Stimulated activated CD4-positive, alpha-beta T cell treated with anti-CD3 and anti-CD28 coated beads, Interleukin-2, amount 100 ng/mL, for 24 hours (primary cell): Measurements from ENCODE around the gene DPH3.

Experiments
- DNase-seq, 2 donors: peaks; one replicate each; pipeline ENCODE4 v3.0.0-alpha.2; 2020

Gene DPH3

DNA sequence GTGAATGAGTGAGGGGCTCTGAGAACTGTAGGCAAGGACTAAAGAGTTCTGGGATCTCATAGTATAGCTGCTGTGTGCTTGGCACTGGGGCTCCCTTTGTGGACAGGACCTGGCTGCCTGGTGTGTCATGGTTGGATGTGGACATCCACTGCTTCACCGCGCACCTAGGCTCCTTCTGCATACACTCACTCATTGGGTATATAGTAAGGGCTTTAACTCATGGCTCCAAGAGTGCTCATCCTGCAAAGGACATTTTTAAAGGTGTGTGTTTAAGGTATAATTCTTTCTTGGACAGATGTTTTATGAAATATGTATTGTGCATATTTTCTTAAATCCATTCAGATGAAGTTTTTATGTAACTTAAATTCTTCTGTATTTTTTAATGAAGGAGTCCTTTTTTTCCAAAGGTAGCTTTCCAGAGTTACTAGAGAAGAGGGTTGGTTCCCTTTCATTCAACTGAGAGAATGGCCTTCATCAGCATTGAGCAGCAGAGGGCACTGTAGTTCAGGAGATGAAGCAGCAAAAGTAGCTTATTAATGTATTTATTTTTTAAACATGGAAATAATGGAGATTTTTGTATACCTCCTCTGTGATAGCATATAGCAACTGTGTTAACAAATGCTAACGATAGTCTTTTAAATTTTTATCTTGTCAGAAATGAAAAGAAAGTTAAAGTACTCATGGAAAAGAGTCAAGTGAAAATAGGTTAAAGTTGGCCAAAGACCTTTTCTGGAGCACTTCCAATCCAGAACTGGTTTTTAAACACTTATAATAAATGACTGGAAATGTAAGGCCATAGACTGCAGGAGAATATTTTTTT lies 25.5 kb upstream of the DPH3 start:
- DNase-seq, result peak; percentile 48 to 63

DNA sequence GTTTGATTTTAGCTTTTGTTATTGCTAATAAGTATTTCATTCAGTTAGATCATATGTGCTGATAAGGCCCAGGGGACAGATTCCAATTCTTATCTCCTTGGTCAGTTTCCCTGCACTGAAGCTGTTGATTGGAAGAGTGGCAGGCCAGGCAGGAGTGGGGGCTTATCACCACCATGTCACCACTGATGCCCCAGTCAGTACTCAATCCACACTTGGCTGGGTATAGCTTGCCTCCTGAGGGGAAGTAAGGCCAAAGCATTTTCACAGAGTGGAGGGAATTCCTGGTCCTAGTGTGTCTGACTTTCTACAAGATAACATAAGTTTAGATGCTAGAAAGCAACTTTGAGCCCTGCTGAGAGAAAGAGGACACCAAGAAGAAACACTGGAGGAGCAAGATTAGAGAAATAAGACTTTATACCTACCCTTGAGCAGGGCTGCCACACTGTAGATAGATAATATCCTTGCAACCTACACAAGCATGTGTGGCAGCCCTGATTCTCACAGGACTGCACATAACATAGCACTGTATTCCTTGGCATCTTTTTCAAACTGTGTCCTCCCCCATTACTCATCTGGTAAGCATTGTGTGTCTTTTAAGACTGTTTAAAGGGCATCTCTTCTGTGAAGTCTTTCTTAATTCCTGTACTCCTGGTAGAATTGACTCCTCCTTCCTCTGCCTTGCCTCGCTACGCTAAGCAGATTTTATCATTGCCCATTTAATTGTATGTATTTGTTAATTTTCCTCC lies 24.6 kb upstream of the DPH3 start:
- no peak for DNase-seq

DNA sequence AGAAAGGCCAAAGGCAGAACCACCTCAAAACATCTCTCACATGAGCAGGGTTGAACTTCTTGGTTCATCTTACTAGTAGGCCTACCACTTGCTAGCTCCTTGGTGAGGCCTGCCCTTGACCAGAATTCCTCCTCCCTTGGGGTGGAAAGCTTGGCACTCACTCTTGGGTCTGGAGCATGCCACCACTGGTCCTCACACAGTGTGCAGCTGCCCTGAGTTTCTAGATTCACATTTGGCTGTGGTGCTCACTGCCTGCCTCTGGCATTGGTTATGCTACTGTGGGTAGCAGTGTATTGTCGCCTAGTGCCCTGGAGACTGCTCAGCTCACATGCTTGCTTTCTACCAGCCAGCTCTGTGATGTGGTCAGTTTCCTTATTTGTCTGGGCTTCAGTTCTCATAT lies 23.9 kb upstream of the DPH3 start:
- DNase-seq, result no peak

DNA sequence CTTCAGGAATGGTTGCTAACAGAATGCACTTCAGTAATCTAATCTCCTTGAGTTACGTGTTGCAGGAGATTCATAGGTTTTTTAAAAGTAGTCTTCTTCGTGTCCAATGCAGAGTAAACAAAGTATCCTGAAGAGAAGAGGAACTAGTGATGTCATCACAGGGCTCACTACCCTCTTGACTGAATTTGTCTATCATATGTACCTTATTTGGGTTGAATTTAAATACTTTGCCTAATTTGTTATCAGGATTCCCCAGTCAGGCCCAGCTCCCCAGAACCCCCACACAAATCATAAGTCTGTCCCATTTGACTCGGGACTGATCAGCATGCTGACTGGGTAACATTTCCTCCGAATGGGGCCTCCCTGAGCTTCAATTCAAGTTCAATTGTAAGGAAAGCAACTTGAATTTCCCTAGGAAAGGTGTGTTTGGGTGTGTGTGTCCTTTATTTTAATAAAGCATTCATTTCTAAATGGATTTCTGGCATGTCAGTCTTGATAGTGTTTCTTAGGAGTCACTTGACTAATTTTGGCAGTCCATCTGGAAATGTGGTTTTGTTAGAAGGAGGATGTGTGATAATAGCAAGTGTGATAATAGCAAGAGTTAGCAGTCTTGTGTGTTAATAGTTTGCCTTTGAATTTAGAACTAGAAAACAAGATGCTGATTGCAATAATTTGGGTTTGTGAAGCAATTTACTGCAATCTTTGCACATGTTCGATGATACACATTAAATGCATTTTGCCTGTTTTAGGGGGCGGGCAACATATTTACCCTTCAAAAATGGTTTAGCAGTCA lies 22.2 kb upstream of the DPH3 start:
- DNase-seq, result no peak

DNA sequence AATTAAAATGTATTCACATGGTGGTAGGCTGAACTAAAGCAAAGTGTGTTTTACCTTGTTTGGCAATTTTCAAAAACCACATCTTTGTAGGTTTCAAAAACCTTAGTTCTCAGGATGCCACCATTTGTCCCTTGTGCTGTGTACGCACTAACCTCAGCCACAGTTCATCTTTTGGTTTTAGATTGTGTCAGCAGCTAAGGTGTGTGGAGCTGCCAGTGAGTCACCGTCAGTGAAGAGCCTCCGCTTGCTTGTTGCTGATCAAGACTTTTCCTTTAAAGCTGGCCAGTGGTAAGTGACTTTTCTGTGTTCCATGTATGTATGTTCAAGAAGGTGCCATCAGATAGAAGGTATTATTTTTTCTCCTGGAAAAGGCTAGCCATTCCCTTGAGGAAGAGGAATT lies 21.4 kb upstream of the DPH3 start:
- DNase-seq, result peak; percentile 58 to 68

DNA sequence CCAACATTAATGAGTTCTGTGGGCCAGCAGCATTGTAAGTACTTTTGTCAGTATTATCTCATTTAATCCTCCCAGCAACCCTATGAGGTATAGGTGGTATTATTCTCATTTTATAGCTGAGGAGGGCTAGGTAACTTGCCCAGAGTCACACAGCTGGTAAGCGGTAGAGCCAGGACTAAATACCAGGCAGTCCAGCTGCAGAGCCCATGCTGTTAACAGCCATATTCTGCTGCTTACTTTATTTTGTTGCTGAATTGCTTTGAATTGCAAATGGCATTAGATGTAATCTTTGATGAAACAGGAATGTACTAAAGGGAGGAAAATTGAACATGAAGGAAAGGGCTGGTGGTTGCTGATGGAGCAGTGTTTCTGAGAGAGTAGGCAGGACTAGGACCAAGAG lies 19.9 kb upstream of the DPH3 start:
- DNase-seq, result no peak

DNA sequence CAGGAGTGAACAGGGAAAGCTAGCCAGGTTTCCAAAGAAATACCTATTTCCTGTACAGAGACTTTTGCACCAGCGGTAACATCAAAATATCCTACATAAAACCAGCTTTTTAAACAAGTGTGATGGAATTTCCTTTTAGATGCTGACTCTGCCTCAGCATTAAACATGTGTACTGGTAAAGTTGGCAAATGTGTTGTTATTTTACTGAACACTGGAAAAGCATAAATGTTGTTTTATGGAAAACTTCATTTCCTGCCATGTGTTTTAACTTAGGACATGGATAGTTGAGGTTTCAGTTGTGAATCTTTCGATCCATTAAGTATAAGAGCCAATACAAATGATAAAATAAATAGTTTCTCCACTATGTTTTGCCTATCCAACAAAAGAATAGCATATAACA lies 15.9 kb upstream of the DPH3 start:
- no peak for DNase-seq

DNA sequence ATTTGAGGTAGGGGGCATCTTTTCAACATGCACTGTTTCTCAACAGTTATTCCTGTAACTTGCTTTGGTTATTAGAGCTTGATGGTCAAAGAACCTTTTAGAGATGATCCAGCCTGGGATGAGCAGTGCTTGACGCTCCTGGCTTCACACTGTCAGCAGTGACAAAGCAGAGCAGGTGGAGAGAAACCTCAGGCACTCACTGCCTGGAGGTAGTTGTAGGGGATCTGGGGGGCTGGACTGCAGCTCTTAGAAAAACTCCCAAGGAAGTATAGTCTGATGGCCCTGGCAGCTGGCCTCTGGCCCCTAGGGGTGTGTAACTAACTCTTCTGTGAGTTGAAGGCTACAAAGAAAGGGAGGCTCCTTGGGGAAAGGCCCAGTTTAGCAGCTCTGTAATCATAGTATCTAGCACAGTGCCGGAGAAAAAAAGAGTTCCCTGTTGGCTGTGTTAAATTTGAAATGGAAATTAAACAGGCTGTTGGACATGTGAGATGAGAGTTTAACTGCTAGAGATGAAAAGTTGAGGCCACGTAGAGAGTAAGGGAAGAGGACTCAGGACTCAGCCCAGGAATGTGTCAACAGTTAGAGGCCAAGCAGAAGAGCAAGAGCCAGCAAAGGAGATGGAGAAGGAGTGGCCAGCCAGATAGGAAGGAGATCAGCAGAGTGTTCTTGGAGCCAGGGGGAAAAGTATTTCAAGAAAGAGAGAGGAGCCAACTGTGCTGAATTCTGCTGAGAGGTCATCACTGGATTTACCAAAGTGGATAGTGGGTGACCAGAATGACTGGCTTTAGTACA lies 14.5 kb upstream of the DPH3 start:
- DNase-seq, result no peak

DNA sequence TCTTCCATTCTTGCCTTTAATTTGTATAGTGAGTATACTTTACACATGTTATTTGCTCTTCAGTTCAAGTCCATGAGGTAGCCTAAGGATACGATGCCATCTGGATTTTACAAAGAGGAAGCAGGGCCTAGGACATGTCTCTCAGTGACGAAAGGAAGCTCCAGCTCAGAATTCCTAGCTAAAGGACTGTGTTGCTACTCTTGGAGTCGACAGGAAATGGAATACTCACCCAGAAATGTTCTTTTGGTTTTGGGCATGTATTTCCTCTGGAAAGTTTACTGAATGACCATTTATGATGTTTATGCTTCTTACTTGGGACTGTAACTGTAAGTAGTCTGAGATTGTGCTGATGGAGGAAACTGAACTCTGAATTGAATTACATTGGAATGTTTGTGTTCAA lies 12.7 kb upstream of the DPH3 start:
- DNase-seq, result no peak

DNA sequence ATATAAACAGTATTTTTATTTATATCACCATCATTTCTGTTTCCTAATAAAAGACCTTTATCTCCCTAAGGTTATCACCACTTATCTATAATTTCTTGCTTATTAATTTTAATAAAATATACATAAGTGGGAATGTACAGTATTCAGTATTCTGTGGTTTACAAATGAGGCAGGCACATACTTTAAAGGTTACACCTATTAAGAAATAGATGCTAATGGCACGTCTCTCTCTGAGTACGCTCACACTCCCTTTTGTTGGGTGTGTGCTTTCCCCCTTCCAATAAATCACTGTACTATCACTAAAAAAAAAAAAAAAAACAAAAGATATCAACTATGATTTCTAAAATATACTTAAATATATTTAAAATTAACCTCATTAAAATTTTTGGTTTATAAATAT lies 9.1 kb upstream of the DPH3 start:
- no peak for DNase-seq

DNA sequence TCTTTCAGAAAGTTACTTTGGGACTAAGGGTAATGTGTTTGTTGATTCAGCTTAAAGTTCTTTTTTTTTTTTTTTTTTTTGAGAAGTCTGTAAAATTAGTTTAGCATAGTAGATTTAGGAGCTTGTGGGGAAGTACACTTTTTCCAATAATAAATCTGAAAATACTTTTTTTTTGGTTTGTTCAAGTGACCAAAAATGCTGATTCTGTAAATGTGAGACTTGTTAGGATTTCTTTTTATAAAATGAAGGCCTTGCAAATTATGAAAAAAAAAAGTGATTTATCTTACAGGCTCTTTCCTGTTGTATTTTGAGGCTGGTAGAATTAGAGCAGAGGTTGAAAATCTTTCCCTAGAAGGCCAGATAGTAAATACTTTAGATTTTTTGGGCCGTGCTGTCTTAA lies 7.8 kb upstream of the DPH3 start:
- DNase-seq, result no peak

DNA sequence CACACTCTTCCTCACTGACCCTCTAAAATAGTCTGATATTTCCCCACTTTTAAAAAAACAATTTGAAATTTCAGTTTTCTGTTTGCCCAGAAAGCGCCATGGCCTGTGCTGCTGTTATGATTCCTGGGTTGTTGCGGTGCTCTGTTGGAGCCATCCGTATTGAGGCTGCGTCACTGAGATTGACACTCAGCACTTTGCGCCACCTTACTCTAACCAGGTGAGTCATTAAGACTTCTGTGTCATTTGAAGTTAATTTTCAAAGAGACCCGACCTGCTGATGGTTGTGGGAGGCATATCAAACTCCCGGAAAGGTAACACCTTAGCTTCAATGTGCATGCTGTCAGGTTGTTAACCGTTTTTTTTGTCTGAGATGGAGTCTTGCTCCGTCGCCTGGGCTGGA lies 6.1 kb upstream of the DPH3 start:
- no peak for DNase-seq

DNA sequence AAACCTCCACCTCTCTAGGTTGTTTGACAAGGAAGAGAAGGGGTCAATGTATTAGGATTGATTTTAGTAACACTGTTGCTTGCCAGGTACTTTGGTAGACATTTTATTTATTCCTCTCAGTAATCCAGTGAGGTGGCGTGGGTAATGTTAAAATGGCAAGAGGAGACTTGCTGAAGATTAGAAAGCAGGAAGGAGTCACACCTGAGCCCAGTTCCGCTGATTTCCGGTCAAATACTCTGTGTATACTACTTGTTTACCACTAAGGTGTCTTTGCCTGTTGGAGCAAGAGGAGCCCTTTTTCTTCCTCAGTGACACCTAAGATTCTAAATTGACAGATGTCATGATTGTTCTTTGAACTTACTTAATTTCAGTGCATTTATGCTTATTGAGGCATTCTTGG lies 2.0 kb upstream of the DPH3 start:
- no peak for DNase-seq

DNA sequence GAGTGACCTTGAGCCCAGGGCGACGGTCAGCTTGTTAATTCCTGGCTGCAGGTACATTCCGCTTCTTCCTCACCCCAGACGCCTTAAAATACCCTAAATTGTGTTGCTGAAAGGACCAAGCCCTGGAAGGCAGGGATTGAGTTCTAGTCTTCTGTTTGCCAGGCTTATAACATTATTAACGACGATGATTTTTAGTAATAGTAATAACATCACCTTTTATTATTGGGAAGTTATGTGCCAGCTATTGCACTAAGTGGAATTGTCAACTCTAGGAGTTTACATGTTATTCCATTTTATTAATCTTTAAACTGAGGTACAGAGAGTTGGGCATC lies 678 bp upstream of the DPH3 start:
- no peak for DNase-seq

DNA sequence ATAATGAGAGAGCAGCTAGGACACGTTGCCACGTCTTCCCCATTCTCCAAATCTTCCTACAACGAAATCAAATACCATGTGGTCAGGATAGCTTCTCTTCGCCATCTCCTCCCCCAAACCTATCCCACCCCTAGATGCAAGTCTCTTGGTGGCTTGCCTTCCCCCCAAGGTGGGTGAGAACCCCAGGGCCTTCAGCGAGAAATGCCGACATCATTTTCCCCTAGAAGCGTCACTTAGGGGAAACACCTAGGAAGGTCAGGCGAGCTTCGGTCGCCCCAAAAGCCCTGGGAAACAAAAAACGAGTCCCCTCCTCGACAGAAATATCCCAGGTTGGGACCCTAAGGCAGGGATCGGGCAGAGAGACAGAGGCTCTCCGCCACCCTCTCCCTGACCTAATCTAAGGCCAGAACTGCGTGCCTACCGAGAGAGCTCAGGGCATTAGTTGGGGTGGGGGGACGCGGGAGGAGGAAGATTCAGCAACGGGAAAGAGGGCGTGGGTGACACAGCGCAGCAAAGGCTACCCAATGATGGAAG lies 502 bp downstream of the DPH3 start:
- DNase-seq, result no peak

DNA sequence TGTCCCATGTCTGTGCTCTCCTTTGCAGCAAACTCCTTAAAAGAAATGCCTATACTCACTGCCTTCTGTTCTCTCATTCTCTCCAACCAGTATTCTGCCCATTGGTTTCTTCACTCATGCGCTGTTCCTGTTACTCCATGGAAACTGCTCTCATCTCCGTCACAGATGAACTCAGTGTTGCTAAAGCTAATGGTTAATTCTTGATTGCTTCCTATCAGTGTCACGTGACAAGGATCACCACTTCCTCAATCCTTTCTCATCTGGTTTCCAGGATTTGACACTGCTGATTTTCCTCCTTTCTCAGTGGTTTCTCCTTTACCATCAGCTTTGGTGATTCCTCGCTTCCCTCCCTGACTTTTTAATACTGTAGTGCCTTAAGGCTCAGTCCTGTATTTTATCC lies 2.6 kb downstream of the DPH3 start:
- DNase-seq, result no peak

DNA sequence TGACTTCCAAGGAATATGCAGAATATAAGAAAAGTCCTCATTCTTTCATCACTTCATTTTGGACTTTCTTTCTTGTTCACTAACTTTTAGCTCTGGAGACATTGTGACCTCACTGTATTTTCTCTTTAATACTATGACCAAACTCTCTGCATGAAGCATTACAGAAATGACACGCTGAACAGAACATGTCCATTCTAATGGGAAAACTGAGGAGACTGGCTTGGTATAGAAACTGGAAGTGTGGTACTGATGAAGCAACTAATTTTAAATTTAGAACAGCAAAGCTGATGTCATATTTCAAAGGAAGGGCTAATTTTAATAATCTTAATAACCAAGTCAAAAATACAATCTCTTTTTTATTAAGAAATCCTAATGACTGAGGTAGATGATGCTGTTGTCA lies 4.7 kb downstream of the DPH3 start:
- no peak for DNase-seq

DNA sequence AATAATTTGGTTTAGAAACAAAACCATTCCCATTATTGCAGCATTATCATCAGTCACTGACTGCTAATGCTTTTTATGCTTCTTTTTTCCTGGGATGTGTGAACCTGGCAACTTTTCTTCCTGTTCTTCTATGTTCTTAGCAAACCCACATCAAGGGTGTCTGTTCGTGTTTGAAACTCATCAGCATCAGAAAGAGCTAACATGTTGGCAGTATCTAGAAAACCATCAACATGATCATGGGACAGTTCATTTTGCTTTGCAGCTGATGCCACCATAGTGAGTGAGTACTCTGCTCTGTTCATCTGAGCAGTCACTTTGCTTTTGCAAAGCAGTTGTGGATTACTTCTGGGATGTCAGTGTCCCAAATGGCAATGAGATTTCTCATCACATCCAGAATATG lies 5.9 kb downstream of the DPH3 start:
- DNase-seq, result no peak

DNA sequence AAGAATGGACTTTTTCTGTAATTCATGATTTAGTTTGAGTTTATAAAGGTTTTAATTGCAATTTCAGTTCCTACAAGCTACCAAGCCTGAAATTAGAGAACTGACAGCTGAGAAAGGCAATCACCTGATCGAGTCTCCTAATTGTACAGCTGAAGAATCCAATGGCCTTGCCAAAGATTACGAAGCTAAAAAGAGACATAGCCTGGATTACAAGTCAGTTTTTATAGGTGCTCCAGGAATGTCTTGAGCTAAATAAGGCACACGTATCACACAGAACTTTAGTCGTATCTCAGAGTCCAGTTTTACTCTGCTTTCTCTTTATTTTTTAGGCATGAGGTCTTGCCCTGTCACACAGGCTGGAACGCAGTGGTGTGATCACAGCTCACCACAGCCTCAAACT lies 6.6 kb downstream of the DPH3 start:
- no peak for DNase-seq

DNA sequence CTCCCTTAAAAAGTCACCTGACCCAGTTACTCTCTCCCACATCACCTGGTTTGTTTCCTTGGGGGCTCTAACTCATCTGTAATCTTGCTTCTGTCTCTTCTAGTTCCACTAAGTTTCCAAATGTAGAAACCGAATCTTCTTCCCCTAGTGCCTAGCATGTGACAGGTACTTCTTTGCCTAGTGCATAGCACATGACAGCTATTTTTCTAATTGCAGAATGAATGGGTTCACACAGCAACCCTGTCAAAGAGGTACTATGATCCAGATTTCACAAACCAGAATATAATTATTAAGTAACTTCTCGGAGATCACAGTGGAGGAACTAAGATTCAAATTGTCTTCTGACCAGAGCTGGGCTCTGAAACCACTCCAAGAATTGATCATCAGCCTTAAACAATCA lies 7.4 kb downstream of the DPH3 start:
- no peak for DNase-seq

DNA sequence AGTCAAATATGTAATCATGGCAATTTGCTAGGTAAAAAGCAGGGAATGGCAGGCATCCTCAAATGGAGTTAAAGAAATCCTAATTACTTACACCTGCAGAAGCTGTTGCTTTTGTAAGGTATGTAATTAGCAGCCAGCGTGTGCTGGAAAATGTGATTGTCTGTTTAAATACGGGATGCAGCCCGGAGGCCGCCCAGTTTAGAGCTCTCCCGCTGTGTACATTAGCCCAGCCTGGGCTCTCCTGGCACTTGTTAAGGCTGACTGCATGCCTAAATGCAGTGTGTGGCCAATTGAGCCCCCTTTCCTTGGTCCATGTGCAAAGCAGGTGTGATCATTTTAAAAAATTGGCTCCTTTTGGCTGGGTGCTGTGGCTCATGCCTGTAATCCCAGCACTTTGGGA lies 9.0 kb downstream of the DPH3 start:
- no peak for DNase-seq

DNA sequence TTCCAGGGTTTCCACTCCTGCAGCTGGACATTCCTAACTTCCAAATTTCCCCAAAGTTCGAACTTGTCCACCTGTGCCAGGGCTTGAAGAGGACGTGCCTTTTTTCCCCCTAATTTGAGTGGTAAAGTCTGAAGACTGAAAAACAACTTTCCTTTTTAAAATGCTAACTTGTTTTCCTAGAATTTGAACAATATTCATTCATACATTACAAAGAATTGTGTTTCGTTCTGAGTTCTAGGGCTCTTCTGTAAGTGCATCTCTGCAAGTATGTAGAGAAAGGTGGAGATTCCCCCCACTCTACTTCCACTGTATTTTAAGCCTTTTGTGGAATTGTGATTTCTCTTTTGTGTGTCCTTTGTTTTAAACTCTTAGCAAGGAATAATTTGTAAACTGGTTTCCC lies 9.4 kb downstream of the DPH3 start:
- DNase-seq, result no peak

DNA sequence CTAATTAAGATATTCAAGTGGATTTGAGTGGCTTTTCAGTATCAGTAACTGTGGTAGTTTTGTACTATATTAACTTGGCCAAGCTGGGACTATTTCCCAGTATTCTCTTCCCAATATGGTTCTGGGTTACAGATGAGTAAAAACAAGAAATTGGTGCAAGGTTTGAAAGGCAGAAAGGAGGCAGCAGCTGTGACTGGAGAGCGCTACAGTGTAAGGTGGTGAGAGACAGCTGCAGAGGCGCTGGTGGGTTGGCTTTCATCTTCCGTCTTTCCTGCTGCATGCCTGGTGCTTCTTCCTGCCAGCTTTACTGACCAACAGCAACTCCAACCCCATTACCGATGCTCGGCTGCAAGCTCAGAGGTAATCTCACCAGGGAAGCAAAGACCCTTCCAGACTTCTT lies 9.8 kb downstream of the DPH3 start:
- DNase-seq, result peak in 1 of 2 donors; percentile 9
